Endothelial cell of umbilical vein (primary cell): ENCODE data around the gene SAE1. TPM values are rescaled to one million over a fixed set of nuclear protein-coding genes. Genes with fewer than 3 reads are reported as not detected.

Experiments used
- BruUV-seq: library from RNA; stranded (reverse); fragments of 400-500 nt; replicated peaks from 2 replicates; lab custom pipeline; 2021; lab: Mats Ljungman, UMichigan
- CTCF ChIA-PET: fragments of 300-600, 350-600 bp; sonication (Branson Sonifier 250); formaldehyde crosslinking; loops from one replicate; lab custom pipeline; 2021; ENCODE audit warnings: antibody characterized with exemption, inconsistent platforms; lab: Charles Lee
- POLR2A ChIA-PET: fragments of 300-600, 350-600 bp; sonication (Branson Sonifier 250); formaldehyde crosslinking; loops from one replicate; lab custom pipeline; 2021; ENCODE audit warnings: antibody characterized with exemption, inconsistent platforms; lab: Charles Lee
- DNase-seq: peaks from one replicate; pipeline ENCODE4 v3.0.0-alpha.2; 2011; ENCODE audit warnings: low read depth, low spot score
- FAIRE-seq: peaks from 2 replicates; lab custom pipeline; 2011; peaks lifted over from hg19 to GRCh38; lab: Jason Lieb, UNC
- H2AFZ ChIP-seq: 2 replicates; pipeline ENCODE4 v1.6.0; 2012; ENCODE audit warnings: low read depth, low read length, control low read depth, inconsistent platforms
- H3K27ac ChIP-seq: 2 replicates; pipeline ENCODE4 v1.5.1; 2011; ENCODE audit warnings: low read depth, mild to moderate bottlenecking, control low read depth, low read length, moderate library complexity; ENCODE audit not compliant: insufficient read depth
- H3K27me3 ChIP-seq, 2 experiments: 2 replicates each; pipeline versions ENCODE4 v1.6.0 to v1.6.1; 2011; ENCODE audit warnings: low read length in 2 of 2, mixed read lengths in 1 of 2; ENCODE audit not compliant: control insufficient read depth in 2 of 2, insufficient read depth in 2 of 2
- H3K36me3 ChIP-seq, 2 experiments: 2 replicates in 1 of 2; 3 replicates in 1 of 2; pipeline ENCODE4 v1.5.1; 2011; ENCODE audit warnings: low read length in 2 of 2, mild to moderate bottlenecking in 1 of 2, moderate library complexity in 1 of 2; ENCODE audit not compliant: control insufficient read depth in 2 of 2, insufficient read depth in 2 of 2; ENCODE audit errors: extremely low read depth in 1 of 2
- H3K4me1 ChIP-seq: 3 replicates; pipeline ENCODE4 v1.5.1; 2011; ENCODE audit warnings: mild to moderate bottlenecking, low read length; ENCODE audit not compliant: control insufficient read depth, insufficient read depth; ENCODE audit errors: extremely low read depth
- H3K4me2 ChIP-seq: 2 replicates; pipeline ENCODE4 v1.6.1; 2011; ENCODE audit warnings: low read length, control low read depth, mixed read lengths; ENCODE audit not compliant: insufficient read depth
- H3K4me3 ChIP-seq, 3 experiments: fragments of 200-600 bp in 1 of 3; sonication (generic), shearing (Covaris generic) in 1 of 3; replicated peaks in 1 of 3; 2 replicates each; pipeline ENCODE4 v1.5.1; 2011 to 2016; ENCODE audit warnings: control low read depth in 3 of 3, low read length in 3 of 3, mild to moderate bottlenecking in 2 of 3, inconsistent platforms in 1 of 3, low read depth in 1 of 3, moderate library complexity in 1 of 3; ENCODE audit not compliant: insufficient read depth in 1 of 3
- H3K79me2 ChIP-seq: 2 replicates; pipeline ENCODE4 v1.6.0; 2012; ENCODE audit warnings: low read length, inconsistent platforms; ENCODE audit not compliant: control insufficient read depth, insufficient read depth
- H3K9ac ChIP-seq: replicated peaks from 2 replicates; pipeline ENCODE3; 2011; ENCODE audit warnings: low read length, control low read depth; ENCODE audit not compliant: insufficient read depth; ENCODE audit errors: extremely low read depth
- H3K9me1 ChIP-seq: replicated peaks from 3 replicates; pipeline ENCODE4 v1.6.0; 2011; ENCODE audit warnings: mild to moderate bottlenecking, low read length; ENCODE audit not compliant: control insufficient read depth, insufficient read depth; ENCODE audit errors: extremely low read depth
- H3K9me3 ChIP-seq: replicated peaks from 2 replicates; pipeline ENCODE4 v1.5.1; 2012; ENCODE audit warnings: low read length, inconsistent platforms; ENCODE audit not compliant: control insufficient read depth, insufficient read depth
- H4K20me1 ChIP-seq: replicated peaks from 2 replicates; pipeline ENCODE3; 2011; ENCODE audit warnings: mild to moderate bottlenecking, low read length; ENCODE audit not compliant: control insufficient read depth, insufficient read depth; ENCODE audit errors: extremely low read depth
- EZH2 ChIP-seq: IDR thresholded peaks from 2 replicates; pipeline ENCODE4 v1.6.1; 2012; ENCODE audit warnings: borderline replicate concordance, low read depth, mild to moderate bottlenecking, moderate library complexity, low read length, inconsistent platforms; ENCODE audit not compliant: severe bottlenecking
- FOS ChIP-seq: IDR thresholded peaks from 2 replicates; pipeline ENCODE4 v1.6.1; 2011; ENCODE audit warnings: mild to moderate bottlenecking, low read length, moderate library complexity, borderline replicate concordance; ENCODE audit not compliant: insufficient read depth
- GATA2 ChIP-seq: IDR thresholded peaks from 2 replicates; pipeline ENCODE4 v1.7.0; 2011; ENCODE audit warnings: low read depth, mild to moderate bottlenecking, moderate library complexity, mixed read lengths, low read length; ENCODE audit not compliant: insufficient read length, insufficient read depth
- JUN ChIP-seq: IDR thresholded peaks from 2 replicates; pipeline ENCODE4 v1.6.1; 2011; ENCODE audit warnings: borderline replicate concordance, low read depth; ENCODE audit not compliant: insufficient read length, insufficient read depth
- MYC ChIP-seq: IDR thresholded peaks from one replicate; pipeline ENCODE4 v1.6.1; 2011; ENCODE audit warnings: mild to moderate bottlenecking, low read depth, low read length
- POLR2AphosphoS5 ChIP-seq: IDR thresholded peaks from 2 replicates; pipeline ENCODE4 v1.6.1; 2012; ENCODE audit warnings: low read depth, mild to moderate bottlenecking, control low read depth, low read length, moderate library complexity; ENCODE audit not compliant: insufficient read depth
- dilution Hi-C: fragments of 300-500 bp; cut with MboI; formaldehyde crosslinking; loops from one replicate; pipeline ENCODE4 v1.15.0; 2019; ENCODE audit warnings: low sequenced_read_pairs; ENCODE audit not compliant: extremely low pct_ligation_motif_present
- intact Hi-C: fragments of 100-400 bp; cut with micrococcal nuclease; formaldehyde crosslinking; loops from one replicate; pipeline ENCODE4 v1.10.0; 2022
- polyA plus RNA-seq, 4 experiments: library from polyadenylated mRNA; depleted of rRNA in 3 of 4; stranded (reverse) in 3 of 4; unstranded in 1 of 4; fragments of >200 nt; gene quantifications; 2 replicates each; pipeline versions ENCODE4 v1.2.1 to v1.2.3, GENCODE V29; 2011 to 2012; ENCODE audit warnings: missing spikeins in 1 of 4
- total RNA-seq: library from RNA; stranded (reverse); gene quantifications from 2 replicates; pipeline ENCODE4 v1.2.3, GENCODE V29; 2021
- TF ChIP-seq, protein P1 (sequence below), 2 donors: IDR thresholded peaks; 1 replicate in 1 of 2; 2 replicates in 1 of 2; pipeline ENCODE4 v1.5.1; 2011; ENCODE audit warnings: low read length in 2 of 2, mild to moderate bottlenecking in 2 of 2, moderate library complexity in 2 of 2, control low read depth in 1 of 2, inconsistent platforms in 1 of 2, low read depth in 1 of 2; ENCODE audit not compliant: insufficient read depth in 1 of 2; ENCODE audit errors: extremely low read depth in 1 of 2
- TF ChIP-seq, protein P2 (sequence below): IDR thresholded peaks from 2 replicates; pipeline ENCODE4 v1.6.1; 2011; ENCODE audit not compliant: insufficient read depth, insufficient read length

SAE1 gene
- total and polyA plus RNA-seq, 2 donors (not counting 3 experiments of a cell fraction or from before 2014, with no cell fraction given), result 165 to 219 TPM

DNA sequence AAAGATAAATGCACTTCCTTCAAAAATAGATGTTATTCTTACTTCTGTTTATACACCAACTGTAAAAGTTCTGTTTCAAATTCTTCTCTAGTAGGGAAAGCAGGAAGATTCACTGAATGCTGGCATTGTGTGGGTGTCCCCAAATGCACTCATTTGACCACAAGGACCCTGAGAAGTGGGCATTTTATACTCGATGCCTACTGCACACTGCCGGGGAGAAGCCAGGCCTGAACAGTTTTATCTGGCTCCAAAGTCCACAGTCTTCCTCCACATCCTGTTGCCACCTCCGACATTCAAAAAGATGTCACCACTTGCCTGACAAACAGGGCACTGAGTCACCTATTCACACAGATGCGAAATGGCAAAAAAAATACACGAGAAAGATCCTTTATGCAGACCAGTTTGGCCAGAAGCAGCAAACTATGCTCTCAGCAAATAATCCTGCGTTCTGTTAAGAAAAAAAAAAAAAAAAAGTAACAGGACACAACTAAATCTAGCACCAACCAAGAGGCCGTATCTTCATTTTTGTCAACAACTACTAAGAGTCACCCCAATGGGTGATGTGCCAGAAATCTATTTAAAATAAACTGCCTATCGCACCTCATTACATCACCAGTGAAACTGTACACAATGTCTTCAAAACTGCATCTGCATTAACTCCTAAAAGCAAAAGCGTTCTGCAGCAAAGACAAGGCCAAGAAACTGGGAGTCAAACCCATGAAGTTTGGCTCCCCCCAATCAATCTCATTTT is 23.3 kb upstream of the SAE1 start:
- POLR2A ChIA-PET, result no interaction called here

More for the DNA sequence above, 23.3 kb upstream of the SAE1 start:
- Histone ChIP-seq H3K27ac (peak overlapping the region; percentile 26), H3K9me3 (no peaks in the 10 kb centered on the region), H3K9me1 (no peaks in the 10 kb centered on the region), H4K20me1 (no peaks in the 10 kb centered on the region), H3K27me3 (no peaks in the 10 kb centered on the region), H2AFZ (no peak overlapping the region), H3K79me2 (peaks cover 89% of the 10 kb centered on the region), H3K4me3 (no peak overlapping the region), H3K36me3 (no peaks in the 10 kb centered on the region), H3K9ac (no peak overlapping the region), H3K4me2 (peak overlapping the region; percentile 24), H3K4me1 (peaks cover 39% of the 10 kb centered on the region)
- intact Hi-C loops (no loop called here), dilution Hi-C loops (no loop called here)
- DNase-seq (peak; percentile 57), FAIRE-seq (peak; percentile 84)
- TF ChIP-seq EZH2, result no peak
- peak; percentile 47 for TF ChIP-seq JUN
- TF ChIP-seq GATA2, result peak; percentile 7
- peak; percentile 35 for TF ChIP-seq FOS
- no peak for TF ChIP-seq POLR2AphosphoS5
- TF ChIP-seq, protein P1, sequence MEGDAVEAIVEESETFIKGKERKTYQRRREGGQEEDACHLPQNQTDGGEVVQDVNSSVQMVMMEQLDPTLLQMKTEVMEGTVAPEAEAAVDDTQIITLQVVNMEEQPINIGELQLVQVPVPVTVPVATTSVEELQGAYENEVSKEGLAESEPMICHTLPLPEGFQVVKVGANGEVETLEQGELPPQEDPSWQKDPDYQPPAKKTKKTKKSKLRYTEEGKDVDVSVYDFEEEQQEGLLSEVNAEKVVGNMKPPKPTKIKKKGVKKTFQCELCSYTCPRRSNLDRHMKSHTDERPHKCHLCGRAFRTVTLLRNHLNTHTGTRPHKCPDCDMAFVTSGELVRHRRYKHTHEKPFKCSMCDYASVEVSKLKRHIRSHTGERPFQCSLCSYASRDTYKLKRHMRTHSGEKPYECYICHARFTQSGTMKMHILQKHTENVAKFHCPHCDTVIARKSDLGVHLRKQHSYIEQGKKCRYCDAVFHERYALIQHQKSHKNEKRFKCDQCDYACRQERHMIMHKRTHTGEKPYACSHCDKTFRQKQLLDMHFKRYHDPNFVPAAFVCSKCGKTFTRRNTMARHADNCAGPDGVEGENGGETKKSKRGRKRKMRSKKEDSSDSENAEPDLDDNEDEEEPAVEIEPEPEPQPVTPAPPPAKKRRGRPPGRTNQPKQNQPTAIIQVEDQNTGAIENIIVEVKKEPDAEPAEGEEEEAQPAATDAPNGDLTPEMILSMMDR (IDR thresholded peaks at IDR 0.05; ENCODE audit: extremely low read depth in 1 of 2, insufficient read depth in 1 of 2, low read depth in 1 of 2, low read length in 2 of 2), result no peak
- TF ChIP-seq, protein P2, sequence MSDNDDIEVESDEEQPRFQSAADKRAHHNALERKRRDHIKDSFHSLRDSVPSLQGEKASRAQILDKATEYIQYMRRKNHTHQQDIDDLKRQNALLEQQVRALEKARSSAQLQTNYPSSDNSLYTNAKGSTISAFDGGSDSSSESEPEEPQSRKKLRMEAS, result no peak
- no peak for TF ChIP-seq MYC
- CTCF ChIA-PET, result interaction anchor here (0.9 to 3.5 kb wide), 4 partner anchors 9 to 85 kb away, joined by 3 to 25 read pairs (median 4); no protein-coding TSS in a partner anchor
- no TSS peak for BruUV-seq
